GM23248 (cell line): Measurements from ENCODE around the gene ARFGAP1. TPM values are rescaled to one million over a fixed set of nuclear protein-coding genes. Genes with fewer than 3 reads are reported as not detected.

Experiments used
- DNase-seq: peaks from one replicate; pipeline ENCODE4 v3.0.0-alpha.2; 2015
- H2AFZ ChIP-seq: fragments of 200-600 bp; sonication (generic); 2 replicates; pipeline ENCODE4 v1.6.1; 2016; ENCODE audit warnings: antibody characterized with exemption
- H3F3A ChIP-seq: fragments of 200-600 bp; sonication (generic); 2 replicates; pipeline ENCODE4 v1.6.1; 2016; ENCODE audit warnings: mild to moderate bottlenecking, antibody characterized with exemption, mixed run types; ENCODE audit not compliant: insufficient read depth
- H3K27ac ChIP-seq: fragments of 200-600 bp; sonication (generic); 2 replicates; pipeline ENCODE4 v1.5.1; 2016; ENCODE audit warnings: mild to moderate bottlenecking
- H3K27me3 ChIP-seq: fragments of 200-600 bp; sonication (generic); replicated peaks from 2 replicates; pipeline ENCODE4 v1.6.1; 2016; ENCODE audit warnings: mild to moderate bottlenecking; ENCODE audit not compliant: insufficient read depth
- H3K36me3 ChIP-seq: fragments of 200-600 bp; sonication (generic); 2 replicates; pipeline ENCODE4 v1.6.1; 2016; ENCODE audit warnings: low read depth, mild to moderate bottlenecking
- H3K4me1 ChIP-seq: fragments of 200-600 bp; sonication (generic); 2 replicates; pipeline ENCODE4 v1.6.1; 2016; ENCODE audit warnings: mild to moderate bottlenecking; ENCODE audit not compliant: insufficient read depth
- H3K4me2 ChIP-seq: fragments of 200-600 bp; sonication (generic); one replicate; pipeline ENCODE4 v1.6.1; 2016; ENCODE audit warnings: mild to moderate bottlenecking; ENCODE audit not compliant: unreplicated experiment
- H3K4me3 ChIP-seq: fragments of 200-600 bp; sonication (generic); 2 replicates; pipeline ENCODE4 v1.5.1; 2016; ENCODE audit warnings: mild to moderate bottlenecking
- H3K79me2 ChIP-seq: fragments of 200-600 bp; sonication (generic); 2 replicates; pipeline ENCODE4 v1.6.1; 2016; ENCODE audit warnings: mild to moderate bottlenecking; ENCODE audit not compliant: insufficient read depth
- H3K9ac ChIP-seq: fragments of 200-600 bp; sonication (generic); 2 replicates; pipeline ENCODE4 v1.6.1; 2016; ENCODE audit warnings: mild to moderate bottlenecking
- H3K9me2 ChIP-seq: fragments of 200-600 bp; sonication (generic); 2 replicates; pipeline ENCODE4 v1.6.1; 2016; ENCODE audit warnings: mixed run types, mild to moderate bottlenecking, moderate library complexity; ENCODE audit not compliant: insufficient read depth
- H3K9me3 ChIP-seq: fragments of 200-600 bp; sonication (generic); one replicate; pipeline ENCODE4 v1.6.1; 2017; ENCODE audit warnings: low read depth
- H4K20me1 ChIP-seq: fragments of 200-600 bp; sonication (generic); 2 replicates; pipeline ENCODE4 v1.6.0; 2016; ENCODE audit not compliant: insufficient read depth
- EZH2 ChIP-seq: fragments of 200-600 bp; sonication (generic); IDR thresholded peaks from 2 replicates; pipeline ENCODE4 v1.6.1; 2018; ENCODE audit warnings: antibody characterized with exemption, mild to moderate bottlenecking; ENCODE audit not compliant: insufficient read depth, poor library complexity, severe bottlenecking
- EZH2phosphoT487 ChIP-seq: fragments of 200-600 bp; sonication (generic); IDR thresholded peaks from 2 replicates; pipeline ENCODE4 v1.6.1; 2018; ENCODE audit warnings: antibody characterized with exemption, moderate library complexity, mild to moderate bottlenecking, low read depth; ENCODE audit not compliant: insufficient read depth
- WGBS, 2 experiments: methylation state at CpG; one replicate each; pipeline ENCODE4 v1.1.6; 2015 to 2017; ENCODE audit warnings: low lambda C conversion rate in 2 of 2, low coverage in 1 of 2; ENCODE audit errors: missing lambda C conversion rate in 2 of 2; 5-methylcytosine and 5-hydroxymethylcytosine counted together
- in situ Hi-C: fragments of 300-500 bp; cut with MboI; formaldehyde crosslinking; loops from 2 replicates; pipeline ENCODE4 v1.15.0; 2020
- polyA plus RNA-seq: library from polyadenylated mRNA; unstranded; fragments of >200 nt; fragmentation: Nextera tagmentation; extraction: Ambion mirVana; gene quantifications from 2 replicates; pipeline ENCODE4 v1.2.1, GENCODE V29; 2016
- total RNA-seq: library from RNA; depleted of rRNA; stranded (reverse); fragments of >200 nt; shearing (Covaris generic); gene quantifications from 2 replicates; pipeline ENCODE4 v1.2.3, GENCODE V29; 2014

Gene ARFGAP1
- total and polyA plus RNA-seq, 2 experiments from 2014 or later: 69.0 to 88.5 TPM

DNA sequence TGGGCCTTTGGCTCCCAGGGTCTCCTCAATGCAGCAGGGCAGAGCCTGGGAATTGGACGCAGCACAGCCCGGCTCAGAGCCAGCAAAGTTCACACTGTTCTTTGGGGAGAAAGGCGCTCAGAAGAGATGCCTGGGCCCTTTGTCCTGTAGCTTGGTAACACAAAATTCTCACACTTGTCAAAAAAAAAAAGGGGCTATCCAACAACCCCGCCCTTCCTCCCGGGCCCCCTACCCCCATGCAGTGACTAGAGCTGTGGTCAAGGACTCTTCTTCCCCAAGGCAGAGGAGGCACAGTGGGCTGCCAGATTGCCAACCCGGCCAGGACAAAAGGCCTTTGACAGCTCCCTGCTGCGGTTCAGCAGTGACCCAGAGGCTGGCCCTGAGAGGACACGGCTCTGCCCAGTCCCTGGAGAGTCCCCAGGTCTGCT lies 20.3 kb upstream of the ARFGAP1 start:
- DNase-seq: no peak
- Histone ChIP-seq H2AFZ (no peak overlapping the region), H3K36me3 (no peaks in the 10 kb centered on the region), H3K9ac (no peak overlapping the region), H3K9me3 (no peaks in the 10 kb centered on the region), H3F3A (no peaks in the 10 kb centered on the region), H3K4me3 (no peak overlapping the region), H3K27me3 (peaks cover 35% of the 10 kb centered on the region), H3K79me2 (no peaks in the 10 kb centered on the region), H3K4me1 (no peaks in the 10 kb centered on the region), H3K27ac (no peak overlapping the region), H4K20me1 (no peaks in the 10 kb centered on the region), H3K4me2 (no peak overlapping the region), H3K9me2 (no peaks in the 10 kb centered on the region)
- in situ Hi-C loops: no loop called here
- TF ChIP-seq EZH2: no peak
- no peak for TF ChIP-seq EZH2phosphoT487
- 39 to 41% methylated on average over 7 to 8 of the region's 8 CpGs for WGBS, 2 experiments

DNA sequence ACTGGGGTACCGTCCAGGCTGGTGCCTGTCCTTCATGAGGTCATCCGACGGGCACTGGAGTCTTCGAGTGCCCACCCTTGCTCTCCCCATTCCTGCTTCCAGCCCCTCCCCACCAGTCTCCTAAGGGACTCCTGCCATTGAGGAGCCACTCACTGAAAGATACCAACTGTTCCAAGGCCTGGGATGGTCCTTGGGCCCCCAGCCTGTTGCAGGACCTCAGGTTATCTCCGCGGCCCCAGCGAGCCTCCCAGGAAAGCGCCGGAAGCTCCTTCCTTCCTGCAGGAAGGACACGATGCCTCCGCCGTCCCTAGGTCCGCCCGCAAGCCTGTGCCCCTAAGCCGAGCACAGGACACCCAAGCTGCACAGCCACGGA lies 19.6 kb upstream of the ARFGAP1 start:
- no peak overlapping the region for H3K9ac ChIP-seq
- H3K9me2 ChIP-seq: no peaks in the 10 kb centered on the region
- 31 to 34% methylated on average over 16 of the region's 16 CpGs for WGBS, 2 experiments
- H4K20me1 ChIP-seq: no peaks in the 10 kb centered on the region
- H2AFZ ChIP-seq: no peak overlapping the region
- H3K27ac ChIP-seq: no peak overlapping the region
- in situ Hi-C loops: no loop called here
- no peaks in the 10 kb centered on the region for H3K9me3 ChIP-seq
- H3K4me2 ChIP-seq: no peak overlapping the region
- no peak for DNase-seq
- no peaks in the 10 kb centered on the region for H3K79me2 ChIP-seq
- no peak overlapping the region for H3K4me3 ChIP-seq
- H3K4me1 ChIP-seq: no peaks in the 10 kb centered on the region
- H3F3A ChIP-seq: no peaks in the 10 kb centered on the region
- H3K36me3 ChIP-seq: no peaks in the 10 kb centered on the region
- H3K27me3 ChIP-seq: peaks cover 31% of the 10 kb centered on the region
- no peak for TF ChIP-seq EZH2
- no peak for TF ChIP-seq EZH2phosphoT487

DNA sequence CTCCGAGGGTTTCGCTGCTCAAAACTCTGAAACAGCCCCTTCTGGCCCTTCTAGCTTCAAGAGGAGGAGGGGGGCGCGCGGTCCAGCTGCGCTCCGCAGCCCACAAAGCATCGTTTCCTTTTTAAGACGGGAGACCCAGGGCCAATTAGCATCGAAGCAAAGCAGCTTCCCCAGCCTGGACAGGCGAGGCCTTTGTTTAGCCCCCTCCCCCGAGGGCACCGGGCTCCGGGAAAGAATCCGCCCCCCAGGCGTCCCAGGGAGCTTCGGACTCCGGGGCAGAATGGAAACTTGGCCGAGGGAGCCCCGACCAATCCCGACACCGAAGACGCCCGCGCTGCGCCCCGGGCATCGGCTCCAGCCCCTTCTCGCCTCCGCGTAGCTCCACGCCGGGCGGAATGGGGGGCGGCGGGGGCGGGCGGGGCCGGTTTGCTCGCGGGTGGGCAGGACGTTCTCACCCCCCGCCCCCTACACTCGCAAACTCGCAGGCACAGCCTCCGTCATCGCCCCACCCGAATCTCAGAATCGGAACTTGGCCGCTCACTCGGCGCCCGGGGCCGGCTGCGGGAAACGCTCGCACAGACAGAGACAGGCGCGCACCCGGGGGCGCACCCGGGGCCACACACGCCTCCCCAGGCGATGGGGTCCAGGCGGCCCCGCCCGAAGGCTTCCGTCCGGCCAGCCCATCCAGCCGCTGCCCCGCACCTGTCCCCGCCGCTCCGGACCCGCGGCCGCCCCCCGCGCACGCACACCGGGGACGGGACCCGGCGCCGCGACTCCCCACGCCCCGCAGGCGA lies 19.0 kb upstream of the ARFGAP1 start:
- no peak overlapping the region for H3K27ac ChIP-seq
- H3K36me3 ChIP-seq: no peaks in the 10 kb centered on the region
- no peaks in the 10 kb centered on the region for H3K79me2 ChIP-seq
- H3F3A ChIP-seq: no peaks in the 10 kb centered on the region
- TF ChIP-seq EZH2 (peak; percentile 84), EZH2phosphoT487 (no peak)
- no peaks in the 10 kb centered on the region for H4K20me1 ChIP-seq
- H3K4me1 ChIP-seq: no peaks in the 10 kb centered on the region
- no peak overlapping the region for H2AFZ ChIP-seq
- H3K9me3 ChIP-seq: no peaks in the 10 kb centered on the region
- WGBS, 2 experiments: 2 to 4% methylated on average over 47 to 62 of the region's 89 CpGs
- H3K9ac ChIP-seq: no peak overlapping the region
- H3K4me2 ChIP-seq: no peak overlapping the region
- DNase-seq: peak; percentile 36
- no peak overlapping the region for H3K4me3 ChIP-seq
- H3K27me3 ChIP-seq: peaks cover 25% of the 10 kb centered on the region
- no peaks in the 10 kb centered on the region for H3K9me2 ChIP-seq
- in situ Hi-C loops: no loop called here

DNA sequence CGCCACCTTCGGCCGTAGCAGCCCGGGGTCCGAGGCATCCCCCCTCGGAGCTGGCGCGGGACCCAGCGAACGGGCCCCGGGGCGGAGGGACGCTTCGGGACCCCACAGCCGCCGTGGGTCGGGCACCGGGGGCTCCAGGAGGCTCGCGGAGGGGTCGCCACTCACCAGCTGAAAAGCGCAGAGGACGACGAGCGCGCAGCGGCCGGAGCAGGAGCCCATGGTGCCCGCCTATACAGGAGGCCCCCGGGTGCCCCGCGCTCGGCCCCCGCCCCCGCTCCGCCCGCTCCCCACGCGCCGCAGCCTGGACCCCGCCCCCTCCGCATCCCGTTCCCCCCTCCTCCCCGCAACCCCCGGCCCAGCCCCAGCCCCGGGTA lies 18.4 kb upstream of the ARFGAP1 start, which contains the start of gene NKAIN4:
TSS of gene NKAIN4 (minus strand) at position 232 of the 374 bp plus-strand sequence. CDS start at position 219, 13 bp downstream.
- Histone ChIP-seq H3K4me3 (no peak within 1 kb of the TSS), H3K4me2 (no peak within 1 kb of the TSS), H3K4me1 (no peaks in the 10 kb centered on the region)

More for the DNA sequence above, 18.4 kb upstream of the ARFGAP1 start, which contains the start of gene NKAIN4:
- no peaks in the 10 kb centered on the region for H3K79me2 ChIP-seq
- TF ChIP-seq EZH2: no peak
- TF ChIP-seq EZH2phosphoT487: no peak
- WGBS, 2 experiments: 0 to 3% methylated on average over 17 to 24 of the region's 46 CpGs
- no peaks in the 10 kb centered on the region for H3F3A ChIP-seq
- no peaks in the 10 kb centered on the region for H3K9me2 ChIP-seq
- H3K9ac ChIP-seq: no peak within 1 kb of the TSS
- DNase-seq: no peak
- no peak within 1 kb of the TSS for H3K27ac ChIP-seq
- peaks cover 31% of the 10 kb centered on the region for H3K27me3 ChIP-seq
- H3K9me3 ChIP-seq: no peaks in the 10 kb centered on the region
- no peaks in the 10 kb centered on the region for H3K36me3 ChIP-seq
- in situ Hi-C loops: no loop called here
- H4K20me1 ChIP-seq: no peaks in the 10 kb centered on the region
- H2AFZ ChIP-seq: no peak within 1 kb of the TSS
